Activated gamma-delta T cell (primary cell): ENCODE results near the gene ZFHX3.

Experiments
- DNase-seq: peaks from one replicate; lab custom pipeline; 2025; lab: John Stamatoyannopoulos, UW

Gene ZFHX3

GRCh38 chr16:72832621-72833248 is 215.2 kb downstream of the ZFHX3 start:
- DNase-seq = no peak

GRCh38 chr16:72829846-72830775 is 217.8 kb downstream of the ZFHX3 start:
- DNase-seq = no peak

DNA sequence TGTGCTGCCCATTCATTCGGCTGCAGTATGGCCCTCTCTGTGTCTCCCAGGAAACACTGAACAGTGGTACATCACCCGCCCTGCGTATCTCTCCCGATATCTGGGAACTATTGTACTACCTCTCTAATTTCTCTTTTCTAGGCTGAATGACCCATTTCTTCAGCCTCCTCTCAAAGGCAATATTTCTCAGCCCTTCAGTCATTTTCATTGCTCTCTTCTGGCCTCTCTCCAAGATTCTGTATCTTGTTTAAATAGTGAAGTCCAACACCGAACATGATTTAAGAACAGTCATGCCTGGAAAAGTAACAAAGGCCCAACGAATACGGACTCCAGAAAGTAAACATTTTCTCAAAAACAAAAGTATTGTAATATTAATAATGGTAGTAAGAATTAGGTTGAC is 220.1 kb downstream of the ZFHX3 start:
- DNase-seq = no peak

GRCh38 chr16:72825912-72826621 is 221.9 kb downstream of the ZFHX3 start:
- DNase-seq = no peak

- no peak for DNase-seq
These were observed 223.2 kb downstream of the ZFHX3 start for GRCh38 chr16:72824761-72825160.

- DNase-seq = no peak
These were observed 223.9 kb downstream of the ZFHX3 start for GRCh38 chr16:72824027-72824426.

GRCh38 chr16:72821185-72821950 is 226.6 kb downstream of the ZFHX3 start:
- no peak for DNase-seq

GRCh38 chr16:72819345-72819744 is 228.6 kb downstream of the ZFHX3 start:
- DNase-seq = no peak

DNA sequence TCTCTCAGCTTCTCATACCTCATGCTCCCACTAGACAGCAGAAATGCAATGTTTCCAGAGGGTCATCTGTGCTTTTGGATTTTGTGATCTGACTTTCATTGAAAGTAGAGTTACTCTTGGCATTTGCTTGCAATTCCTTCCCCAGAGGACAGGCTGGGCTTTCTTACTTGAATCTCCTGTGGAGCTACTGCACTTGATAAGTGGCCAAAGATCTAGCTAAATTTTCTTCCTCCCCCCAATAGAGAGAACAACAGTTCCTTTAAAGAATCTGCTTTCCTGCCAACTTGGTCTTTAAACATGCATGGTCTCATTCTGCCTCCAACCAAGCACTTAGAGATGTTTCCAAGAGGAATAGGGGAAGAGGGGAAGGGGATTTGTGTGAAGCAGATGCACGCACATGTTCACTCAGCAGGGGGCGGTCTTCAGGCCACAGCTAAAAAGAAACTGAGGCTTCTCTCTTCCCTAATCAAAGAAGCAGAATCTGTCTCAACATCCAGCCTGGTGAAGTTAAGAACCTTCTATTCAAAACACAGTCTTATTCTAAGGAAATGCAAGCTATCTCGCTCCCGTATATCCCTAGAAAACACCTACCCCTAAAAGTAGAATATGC is 229.6 kb downstream of the ZFHX3 start:
- DNase-seq = no peak

GRCh38 chr16:72815348-72816318 is 232.3 kb downstream of the ZFHX3 start:
- DNase-seq = no peak

- DNase-seq = no peak
These were observed 233.7 kb downstream of the ZFHX3 start for GRCh38 chr16:72814226-72814625.

- no peak for DNase-seq
These were observed 235.3 kb downstream of the ZFHX3 start for GRCh38 chr16:72812672-72813071.

- no peak for DNase-seq
These were observed 236.1 kb downstream of the ZFHX3 start for GRCh38 chr16:72811876-72812275.

DNA sequence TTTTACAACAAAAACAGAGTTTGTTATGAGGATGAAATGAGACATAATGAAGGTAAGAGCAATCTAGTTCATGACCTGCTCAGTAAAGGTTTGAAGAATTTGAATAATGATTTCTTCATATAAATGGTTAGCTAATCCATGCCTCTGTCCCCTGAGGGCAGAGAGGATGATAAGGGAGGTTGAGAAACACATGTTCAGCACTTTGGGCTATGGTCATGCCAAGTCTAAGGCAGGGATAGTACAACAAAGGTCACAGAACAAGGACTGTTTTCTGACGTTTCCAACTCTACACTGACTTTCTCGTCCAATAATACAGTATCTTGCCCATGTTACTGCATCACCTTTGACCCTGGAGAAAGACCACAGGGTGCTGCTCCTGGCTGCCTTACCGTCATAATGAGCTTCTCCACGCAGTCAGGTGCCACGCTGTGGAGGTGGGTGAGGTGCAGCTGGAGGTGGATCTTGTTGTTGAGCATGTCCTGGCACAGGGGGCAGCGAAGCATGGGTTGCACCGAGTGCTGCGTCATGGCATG is 236.7 kb downstream of the ZFHX3 start:
- DNase-seq = no peak

DNA sequence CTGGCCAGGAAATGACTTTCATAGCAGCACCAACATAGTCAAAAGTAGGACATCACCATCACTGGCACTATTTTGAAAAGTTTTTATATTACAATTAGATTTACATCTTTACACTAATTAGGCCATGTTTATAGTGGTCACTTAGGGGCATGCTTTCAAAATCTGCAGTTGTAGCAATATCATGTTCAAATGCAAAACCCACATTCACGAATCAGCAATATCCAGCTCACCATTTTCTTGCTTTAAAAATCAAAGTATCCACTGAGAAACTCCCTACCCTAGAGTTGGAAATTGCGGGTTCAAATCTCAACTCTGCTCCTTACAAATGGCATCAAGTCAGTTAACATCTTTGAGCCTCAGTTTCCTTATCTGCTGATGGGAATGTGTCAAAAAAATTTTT is 237.4 kb downstream of the ZFHX3 start:
- DNase-seq = no peak

DNA sequence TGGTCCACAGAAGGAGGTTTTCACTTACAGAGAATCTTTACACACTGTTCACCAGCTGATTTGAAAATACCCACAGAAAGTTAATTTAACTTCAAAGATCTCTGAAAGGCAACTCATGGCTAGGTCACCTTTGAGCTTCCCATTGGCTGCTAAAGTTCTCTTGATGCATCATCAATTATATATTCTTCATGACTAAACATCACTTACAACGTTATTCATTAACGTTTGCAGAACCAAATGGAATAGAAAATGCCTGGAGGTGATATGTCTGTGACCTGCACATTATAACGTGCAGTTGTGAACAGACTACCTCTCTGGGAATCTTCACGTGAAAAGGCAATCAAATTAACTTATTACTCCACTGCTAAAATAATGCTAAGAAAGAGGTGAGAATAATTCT is 238.5 kb downstream of the ZFHX3 start:
- DNase-seq = no peak

GRCh38 chr16:72808754-72809153 is 239.2 kb downstream of the ZFHX3 start:
- DNase-seq = no peak

DNA sequence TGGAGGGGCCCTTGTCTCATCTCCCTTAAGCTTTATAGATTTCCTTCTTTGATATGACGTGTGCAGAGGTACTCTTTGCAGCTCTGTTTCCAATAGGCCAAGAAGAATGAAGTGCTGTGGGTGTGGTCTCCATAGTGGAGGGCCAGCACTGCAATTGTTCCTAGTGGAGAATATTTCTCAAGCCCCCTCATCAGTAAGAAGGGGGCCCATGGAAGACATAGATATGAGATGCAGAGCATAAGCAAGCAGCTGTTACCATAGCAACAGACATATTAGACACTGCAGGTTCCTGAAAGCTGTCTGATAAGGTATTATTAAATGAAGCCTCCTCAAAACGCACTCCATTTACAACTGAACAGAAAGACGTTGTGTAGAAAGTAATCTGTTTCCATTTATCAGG is 240.7 kb downstream of the ZFHX3 start:
- DNase-seq = no peak

DNA sequence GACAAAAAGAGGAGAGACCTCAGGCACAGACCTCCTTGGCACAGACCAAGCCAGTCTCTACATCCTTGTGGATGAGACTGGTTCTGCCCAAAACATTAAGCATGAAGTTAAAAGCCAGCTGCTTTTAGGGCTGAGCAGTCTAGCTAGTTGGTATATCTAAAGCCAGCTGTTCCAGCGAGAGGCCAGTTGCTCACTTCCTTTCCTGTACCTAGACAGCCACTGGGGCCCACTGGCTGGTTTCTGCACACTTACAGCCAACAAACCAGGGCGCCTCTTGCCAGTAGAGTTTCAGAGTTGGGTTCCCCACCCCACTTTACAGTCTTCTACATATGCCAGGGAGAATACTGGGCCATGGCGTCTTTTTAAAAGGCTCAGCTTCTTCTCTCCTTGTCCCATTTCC is 242.4 kb downstream of the ZFHX3 start:
- DNase-seq = no peak

GRCh38 chr16:72800524-72801161 is 247.3 kb downstream of the ZFHX3 start:
- no peak for DNase-seq
